Measurements from ENCODE around the gene TRPM2. TPM values are rescaled to one million over a fixed set of nuclear protein-coding genes. Genes with fewer than 3 reads are reported as not detected.
A peak's percentile ranks its signal among the peaks of the same experiment; 100 is the strongest.
"Not testable (repeated sequence)": the region's sequence is repeated elsewhere in the genome, so short reads cannot be mapped to it uniquely, and the experiment has no call there.

The TRPM2 gene
- total RNA-seq, 1 donor from 2014 or later: 0.09 TPM

- H3K27me3 Mint-ChIP-seq (ENCODE audit: low read depth): peaks cover 27% of the 10 kb centered on the region
- TF ChIP-seq CTCF (IDR thresholded peaks at IDR 0.05; ENCODE audit: unreplicated experiment): no peak
- DNase-seq (ENCODE audit: low spot score in 2 of 2, unreplicated experiment in 2 of 2): peak in 1 of 2 experiments; percentile 36
- H3K36me3 Mint-ChIP-seq: no peaks in the 10 kb centered on the region
- H3K27ac Mint-ChIP-seq: no peak overlapping the region
- no peak overlapping the region for H3K4me3 Mint-ChIP-seq
- peaks cover 19% of the 10 kb centered on the region for H3K9me3 Mint-ChIP-seq
- H3K4me1 Mint-ChIP-seq: peaks cover 3% of the 10 kb centered on the region
Observed at GRCh38 chr21:44415073-44416025, 61.9 kb downstream of the TRPM2 start.

- TF ChIP-seq CTCF (IDR thresholded peaks at IDR 0.05; ENCODE audit: unreplicated experiment): no peak
- DNase-seq (ENCODE audit: low spot score in 2 of 2, unreplicated experiment in 2 of 2): peak in 1 of 2 experiments; percentile 20
- H3K27ac Mint-ChIP-seq: no peak overlapping the region
- H3K27me3 Mint-ChIP-seq (ENCODE audit: low read depth): peaks cover 27% of the 10 kb centered on the region
- H3K4me1 Mint-ChIP-seq: peaks cover 3% of the 10 kb centered on the region
- H3K4me3 Mint-ChIP-seq: no peak overlapping the region
- H3K9me3 Mint-ChIP-seq: peaks cover 19% of the 10 kb centered on the region
- no peaks in the 10 kb centered on the region for H3K36me3 Mint-ChIP-seq
Observed at GRCh38 chr21:44416193-44416592, 62.8 kb downstream of the TRPM2 start.

GRCh38 chr21:44417621-44418107 lies 64.2 kb downstream of the TRPM2 start:
- not testable (repeated sequence) for H3K36me3 Mint-ChIP-seq, H3K4me1 Mint-ChIP-seq, H3K27ac Mint-ChIP-seq, H3K4me3 Mint-ChIP-seq
- DNase-seq (ENCODE audit: low spot score in 2 of 2, unreplicated experiment in 2 of 2): peak in 1 of 2 experiments; percentile 11
- peaks cover 10% of the 10 kb centered on the region for H3K9me3 Mint-ChIP-seq
- peaks cover 13% of the 10 kb centered on the region for H3K27me3 Mint-ChIP-seq (ENCODE audit: low read depth)

- DNase-seq (ENCODE audit: low spot score in 2 of 2, unreplicated experiment in 2 of 2): peak in 1 of 2 experiments; percentile 33
- TF ChIP-seq CTCF (IDR thresholded peaks at IDR 0.05; ENCODE audit: unreplicated experiment): no peak
- Mint-ChIP-seq H3K4me3 (no peak overlapping the region), H3K27me3 (ENCODE audit: low read depth) (peaks cover 11% of the 10 kb centered on the region), H3K36me3 (no peaks in the 10 kb centered on the region), H3K27ac (no peak overlapping the region), H3K9me3 (peaks cover 10% of the 10 kb centered on the region), H3K4me1 (peaks cover 3% of the 10 kb centered on the region)
Observed at GRCh38 chr21:44418108-44418875, 64.9 kb downstream of the TRPM2 start.

GRCh38 chr21:44418876-44419230 lies 65.4 kb downstream of the TRPM2 start:
- peaks cover 11% of the 10 kb centered on the region for H3K27me3 Mint-ChIP-seq (ENCODE audit: low read depth)
- peaks cover 10% of the 10 kb centered on the region for H3K9me3 Mint-ChIP-seq
- no peak for TF ChIP-seq CTCF (IDR thresholded peaks at IDR 0.05; ENCODE audit: unreplicated experiment)

More at GRCh38 chr21:44418876-44419230, 65.4 kb downstream of the TRPM2 start:
- Mint-ChIP-seq H3K4me1 (peaks cover 3% of the 10 kb centered on the region), H3K36me3 (no peaks in the 10 kb centered on the region), H3K4me3 (no peak overlapping the region), H3K27ac (no peak overlapping the region)
- no peak for DNase-seq (ENCODE audit: low spot score in 2 of 2, unreplicated experiment in 2 of 2)

Data from mesothelial cell of epicardium (in vitro differentiated cells).